H1 (cell line): Measurements from ENCODE around the gene SLC24A1. TPM values are rescaled to one million over a fixed set of nuclear protein-coding genes. Genes with fewer than 3 reads are reported as not detected.

Source experiments
- CTCF ChIA-PET: fragments of 300-600 bp; sonication (Branson Sonifier 250); formaldehyde crosslinking; loops from one replicate; lab custom pipeline; 2021; ENCODE audit not compliant: partially characterized antibody; lab: Charles Lee
- POLR2A ChIA-PET: fragments of 300-600 bp; sonication (Branson Sonifier 250); formaldehyde crosslinking; loops from one replicate; lab custom pipeline; 2021; ENCODE audit warnings: inconsistent platforms; ENCODE audit not compliant: partially characterized antibody; lab: Charles Lee
- DNase-seq, 2 experiments: peaks; one replicate each; pipeline versions ENCODE4 v3.0.0 to v3.0.0-alpha.2; 2010 to 2022; ENCODE audit warnings: low spot score in 2 of 2, low read depth in 1 of 2, mixed read lengths in 1 of 2
- FAIRE-seq: peaks from 2 replicates; lab custom pipeline; 2011; peaks lifted over from hg19 to GRCh38; lab: Jason Lieb, UNC
- H2AFZ ChIP-seq: 2 replicates; pipeline ENCODE4 v1.8.1; 2012; ENCODE audit warnings: low read length, inconsistent platforms
- H2AK5ac ChIP-seq: 2 replicates; pipeline ENCODE4 v1.6.1; 2013; ENCODE audit warnings: low read depth, low read length
- H2BK120ac ChIP-seq: replicated peaks from 2 replicates; pipeline ENCODE3; 2013; ENCODE audit warnings: low read depth, low read length, inconsistent platforms
- H2BK12ac ChIP-seq: 2 replicates; pipeline ENCODE4 v1.6.1; 2013; ENCODE audit warnings: low read depth, low read length
- H2BK15ac ChIP-seq: 2 replicates; pipeline ENCODE4 v1.6.1; 2013; ENCODE audit warnings: low read length
- H2BK20ac ChIP-seq: 2 replicates; pipeline ENCODE4 v1.6.1; 2013; ENCODE audit warnings: low read length
- H2BK5ac ChIP-seq: 2 replicates; pipeline ENCODE4 v1.6.1; 2013; ENCODE audit warnings: low read depth, low read length
- H3K14ac ChIP-seq: 2 replicates; pipeline ENCODE4 v1.6.1; 2013; ENCODE audit warnings: inconsistent platforms; ENCODE audit not compliant: insufficient read length
- H3K18ac ChIP-seq: 2 replicates; pipeline ENCODE4 v1.6.1; 2013; ENCODE audit warnings: low read length; ENCODE audit errors: extremely low read depth
- H3K23ac ChIP-seq: 2 replicates; pipeline ENCODE4 v1.6.1; 2013; ENCODE audit warnings: inconsistent platforms; ENCODE audit not compliant: insufficient read length
- H3K23me2 ChIP-seq: 2 replicates; pipeline ENCODE4 v1.6.1; 2013; ENCODE audit warnings: low read depth, low read length
- H3K27ac ChIP-seq: 2 replicates; pipeline ENCODE4 v1.6.1; 2011; ENCODE audit warnings: low read depth, low read length, inconsistent platforms
- H3K27me3 ChIP-seq, 4 experiments: replicated peaks in 1 of 4; 1 replicate in 1 of 4; 2 replicates in 3 of 4; pipeline versions ENCODE4 v1.6.1 to v1.8.1; 2011 to 2013; ENCODE audit warnings: low read length in 3 of 4, mild to moderate bottlenecking in 3 of 4, inconsistent platforms in 2 of 4, mixed read lengths in 2 of 4, moderate library complexity in 1 of 4; ENCODE audit not compliant: control insufficient read depth in 3 of 4, insufficient read depth in 3 of 4; ENCODE audit errors: extremely low read depth in 1 of 4
- H3K36me3 ChIP-seq, 4 experiments: 2 replicates each; pipeline versions ENCODE4 v1.6.1 to v1.8.1; 2011 to 2013; ENCODE audit warnings: mild to moderate bottlenecking in 4 of 4, low read length in 3 of 4, moderate library complexity in 2 of 4, control low read depth in 1 of 4, inconsistent platforms in 1 of 4; ENCODE audit not compliant: insufficient read depth in 4 of 4, control insufficient read depth in 2 of 4
- H3K4ac ChIP-seq: replicated peaks from 2 replicates; pipeline ENCODE3; 2013; ENCODE audit warnings: low read length, low read depth, mixed read lengths, inconsistent platforms; ENCODE audit not compliant: insufficient read length
- H3K4me1 ChIP-seq, 4 experiments: replicated peaks in 1 of 4; 1 replicate in 1 of 4; 2 replicates in 3 of 4; pipeline versions ENCODE4 v1.6.1 to v1.8.1; 2011 to 2013; ENCODE audit warnings: low read length in 3 of 4, inconsistent platforms in 2 of 4, mixed read lengths in 1 of 4; ENCODE audit not compliant: insufficient read depth in 4 of 4, control insufficient read depth in 3 of 4
- H3K4me2 ChIP-seq, 2 experiments: 2 replicates each; pipeline versions ENCODE4 v1.6.1 to v1.8.1; 2011 to 2013; ENCODE audit warnings: low read depth in 2 of 2, low read length in 2 of 2, control low read depth in 1 of 2, inconsistent platforms in 1 of 2, mild to moderate bottlenecking in 1 of 2; ENCODE audit not compliant: insufficient read depth in 1 of 2
- H3K4me3 ChIP-seq, 4 experiments: fragments of 200-600, 300-600 bp in 1 of 4; sonication (generic), shearing (Covaris generic), sonication (Bioruptor Twin) in 1 of 4; 2 replicates each; pipeline versions ENCODE4 v1.5.1 to v1.8.1; 2011 to 2016; ENCODE audit warnings: low read length in 4 of 4, low read depth in 3 of 4, control low read depth in 2 of 4, inconsistent platforms in 2 of 4, mild to moderate bottlenecking in 2 of 4, mixed read lengths in 1 of 4, moderate library complexity in 1 of 4; ENCODE audit not compliant: insufficient read depth in 2 of 4; ENCODE audit errors: extremely low read depth in 1 of 4
- H3K56ac ChIP-seq: replicated peaks from 2 replicates; pipeline ENCODE3; 2013; ENCODE audit warnings: low read depth, mild to moderate bottlenecking, mixed read lengths, low read length, inconsistent platforms; ENCODE audit not compliant: insufficient read length
- H3K79me1 ChIP-seq: 2 replicates; pipeline ENCODE4 v1.6.1; 2013; ENCODE audit warnings: low read depth, low read length, control low read depth
- H3K79me2 ChIP-seq, 2 experiments: 2 replicates each; pipeline versions ENCODE4 v1.6.1 to v1.8.1; 2012 to 2013; ENCODE audit warnings: low read length in 2 of 2, mild to moderate bottlenecking in 2 of 2, inconsistent platforms in 1 of 2; ENCODE audit not compliant: insufficient read depth in 2 of 2, control insufficient read depth in 1 of 2
- H3K9ac ChIP-seq, 4 experiments: replicated peaks in 1 of 4; 1 replicate in 1 of 4; 2 replicates in 3 of 4; pipeline versions ENCODE4 v1.6.1 to v1.8.1; 2011 to 2013; ENCODE audit warnings: low read depth in 3 of 4, low read length in 3 of 4, control low read depth in 2 of 4, mild to moderate bottlenecking in 2 of 4, moderate library complexity in 2 of 4, inconsistent platforms in 1 of 4; ENCODE audit errors: extremely low read depth in 1 of 4
- H3K9me3 ChIP-seq, 2 experiments: 2 replicates each; pipeline versions ENCODE4 v1.6.1 to v1.8.1; 2012 to 2013; ENCODE audit warnings: mild to moderate bottlenecking in 2 of 2, moderate library complexity in 2 of 2, control low read depth in 1 of 2, inconsistent platforms in 1 of 2, low read depth in 1 of 2, low read length in 1 of 2, mixed read lengths in 1 of 2; ENCODE audit not compliant: insufficient read depth in 2 of 2
- H4K20me1 ChIP-seq, 2 experiments: replicated peaks in 1 of 2; 2 replicates each; pipeline versions ENCODE3 to v1.8.1; 2011 to 2013; ENCODE audit warnings: inconsistent platforms in 2 of 2, low read length in 2 of 2, mild to moderate bottlenecking in 1 of 2; ENCODE audit not compliant: insufficient read depth in 2 of 2, control insufficient read depth in 1 of 2
- H4K5ac ChIP-seq: 2 replicates; pipeline ENCODE4 v1.6.1; 2013; ENCODE audit warnings: low read length, low read depth, mixed read lengths, inconsistent platforms; ENCODE audit not compliant: insufficient read length
- H4K8ac ChIP-seq: 2 replicates; pipeline ENCODE4 v1.8.0; 2013; ENCODE audit warnings: mild to moderate bottlenecking, moderate library complexity, low read length, inconsistent platforms; ENCODE audit not compliant: insufficient read depth; ENCODE audit errors: extremely low read depth
- H4K91ac ChIP-seq: replicated peaks from 2 replicates; pipeline ENCODE3; 2013; ENCODE audit warnings: low read length, mixed read lengths, inconsistent platforms; ENCODE audit not compliant: insufficient read length
- ASH2L ChIP-seq: fragments of 200-600, 300-600 bp; sonication (generic); IDR thresholded peaks from one replicate; pipeline ENCODE4 v1.7.1; 2017; ENCODE audit warnings: low read length
- BACH1 ChIP-seq: IDR thresholded peaks from 2 replicates; pipeline ENCODE4 v1.6.1; 2012; ENCODE audit warnings: low read length, improper control_type of control experiment
- BCL11A ChIP-seq, 2 experiments: IDR thresholded peaks; one replicate each; pipeline ENCODE4 v1.6.1; 2011; ENCODE audit warnings: low read depth in 2 of 2, low read length in 2 of 2, mild to moderate bottlenecking in 2 of 2
- CHD1 ChIP-seq: IDR thresholded peaks from 2 replicates; pipeline ENCODE4 v1.6.1; 2012; ENCODE audit warnings: low read depth, low read length, improper control_type of control experiment
- CREB1 ChIP-seq: IDR thresholded peaks from 2 replicates; pipeline ENCODE4 v1.6.1; 2012; ENCODE audit warnings: inconsistent platforms
- EP300 ChIP-seq, 2 experiments: IDR thresholded peaks; 1 replicate in 1 of 2; 2 replicates in 1 of 2; pipeline ENCODE4 v1.6.1; 2011 to 2012; ENCODE audit warnings: low read depth in 2 of 2, low read length in 2 of 2, mild to moderate bottlenecking in 2 of 2, borderline replicate concordance in 1 of 2, inconsistent platforms in 1 of 2, moderate library complexity in 1 of 2
- HDAC2 ChIP-seq, 2 experiments: fragments of 300-600 bp in 1 of 2; sonication (generic) in 1 of 2; IDR thresholded peaks; 2 replicates each; pipeline ENCODE4 v1.6.1; 2011 to 2012; ENCODE audit warnings: low read depth in 2 of 2, low read length in 2 of 2, mild to moderate bottlenecking in 2 of 2, moderate library complexity in 2 of 2, borderline replicate concordance in 1 of 2, inconsistent platforms in 1 of 2
- HDAC6 ChIP-seq: IDR thresholded peaks from one replicate; pipeline ENCODE4 v1.7.1; 2012; ENCODE audit warnings: low read depth, mild to moderate bottlenecking, inconsistent platforms, low read length, moderate library complexity
- KDM1A ChIP-seq: fragments of 200-600, 300-600 bp; sonication (generic); IDR thresholded peaks from 2 replicates; pipeline ENCODE4 v1.7.1; 2016; ENCODE audit warnings: mild to moderate bottlenecking, low read length, borderline replicate concordance
- KDM5A ChIP-seq: fragments of 200-600 bp; IDR thresholded peaks from 2 replicates; pipeline ENCODE4 v1.7.1; 2012; ENCODE audit warnings: mild to moderate bottlenecking, low read length, inconsistent platforms, mixed read lengths
- POLR2A ChIP-seq, 2 experiments: IDR thresholded peaks; 1 replicate in 1 of 2; 2 replicates in 1 of 2; pipeline ENCODE4 v1.6.1; 2011; ENCODE audit warnings: low read depth in 2 of 2, low read length in 2 of 2, mild to moderate bottlenecking in 2 of 2; ENCODE audit errors: control extremely low read depth in 1 of 2
- RFX5 ChIP-seq: IDR thresholded peaks from 2 replicates; pipeline ENCODE4 v1.6.1; 2011; ENCODE audit warnings: low read depth, low read length, improper control_type of control experiment, borderline replicate concordance
- SP4 ChIP-seq: IDR thresholded peaks from 2 replicates; pipeline ENCODE4 v1.6.1; 2012; ENCODE audit warnings: low read length, inconsistent platforms
- TAF1 ChIP-seq: IDR thresholded peaks from 2 replicates; pipeline ENCODE4 v1.6.1; 2011; ENCODE audit warnings: mild to moderate bottlenecking, low read depth, low read length
- TBP ChIP-seq: IDR thresholded peaks from 2 replicates; pipeline ENCODE4 v1.6.1; 2011; ENCODE audit warnings: low read depth, low read length, improper control_type of control experiment
- TCF12 ChIP-seq: IDR thresholded peaks from 2 replicates; pipeline ENCODE4 v1.6.1; 2011; ENCODE audit warnings: low read depth, mild to moderate bottlenecking, low read length
- TEAD4 ChIP-seq: IDR thresholded peaks from 2 replicates; pipeline ENCODE4 v1.6.1; 2012; ENCODE audit warnings: low read depth, low read length, inconsistent platforms, mixed read lengths
- WGBS, 2 experiments: shearing (Covaris generic) in 1 of 2; methylation state at CpG; one replicate each; pipeline versions ENCODE4 v1.1.6 to v1.1.7; 2013 to 2015; ENCODE audit warnings: low lambda C conversion rate in 2 of 2, mixed read lengths in 2 of 2, inconsistent platforms in 1 of 2, low coverage in 1 of 2, missing lambda C conversion rate in 1 of 2; ENCODE audit not compliant: insufficient replicate concordance in 2 of 2, insufficient coverage in 1 of 2, insufficient read length in 1 of 2; ENCODE audit errors: extremely low coverage in 1 of 2, missing lambda C conversion rate in 1 of 2; 5-methylcytosine and 5-hydroxymethylcytosine counted together
- polyA plus RNA-seq, 7 experiments: library from polyadenylated mRNA; depleted of rRNA in 3 of 7; stranded (reverse) in 5 of 7; unstranded in 2 of 7; fragments of >200 nt in 5 of 7; fragments of 200-250 nt in 2 of 7; gene quantifications; 1 replicate in 5 of 7; 2 replicates in 1 of 7; 4 replicates in 1 of 7; pipeline versions ENCODE4 v1.2.1 to v1.2.3, GENCODE V29; 2011 to 2013; ENCODE audit warnings: missing spikeins in 2 of 7, mixed read lengths in 2 of 7
- total RNA-seq: library from RNA; stranded (reverse); fragmentation: NEBNext Ultra II Directional; extraction: Animal tissue kit (Norgen Biotek cat#: 25700); gene quantifications from 2 replicates; pipeline ENCODE4 v1.2.1, GENCODE V29; 2021

Gene SLC24A1
- total and polyA plus RNA-seq, 2 of the 8 experiments (the other 6 are each of a cell fraction or from before 2014, with no cell fraction given) = 4.9 to 6.6 TPM

GRCh38 chr15:65675551-65675950, 53.8 kb downstream of the SLC24A1 start:
- H3K4me3 ChIP-seq = no peak overlapping the region
- H3K4me2 ChIP-seq = no peak overlapping the region
- H3K9ac ChIP-seq = no peak overlapping the region
- no peaks in the 10 kb centered on the region for H3K79me2 ChIP-seq
- H3K23me2 ChIP-seq = no peaks in the 10 kb centered on the region
- H2AFZ ChIP-seq = no peak overlapping the region
- no peak overlapping the region for H3K4ac ChIP-seq
- no peak overlapping the region for H2BK15ac ChIP-seq
- no peak overlapping the region for H3K14ac ChIP-seq
- H3K27me3 ChIP-seq = no peaks in the 10 kb centered on the region
- FAIRE-seq (no peak), DNase-seq (no peak)
- H2AK5ac ChIP-seq = no peak overlapping the region
- H2BK12ac ChIP-seq = no peak overlapping the region
- no peak overlapping the region for H3K27ac ChIP-seq
- H3K79me1 ChIP-seq = no peaks in the 10 kb centered on the region
- WGBS, 2 experiments = 69% methylated on average over 1 of the region's 1 CpG; no CpG with 5 or more reads in 1 of the 2 experiments
- no peak overlapping the region for H2BK120ac ChIP-seq
- H4K5ac ChIP-seq = no peak overlapping the region
- no peaks in the 10 kb centered on the region for H3K4me1 ChIP-seq
- H4K8ac ChIP-seq = no peak overlapping the region
- no peak overlapping the region for H2BK5ac ChIP-seq
- H3K9me3 ChIP-seq = no peaks in the 10 kb centered on the region
- POLR2A ChIA-PET = no interaction called here
- H3K23ac ChIP-seq = no peak overlapping the region
- H4K20me1 ChIP-seq = no peaks in the 10 kb centered on the region
- H2BK20ac ChIP-seq = no peak overlapping the region
- no peaks in the 10 kb centered on the region for H3K36me3 ChIP-seq
- CTCF ChIA-PET = interaction anchor here (1.0 to 1.1 kb wide), 2 partner anchors 12 to 38 kb away, joined by 3 read pairs; no protein-coding TSS in a partner anchor
- H4K91ac ChIP-seq = no peak overlapping the region
- no peak overlapping the region for H3K18ac ChIP-seq
- H3K56ac ChIP-seq = no peak overlapping the region
- TF ChIP-seq ASH2L (no peak), TEAD4 (no peak), SP4 (no peak), TBP (no peak), BCL11A (IDR thresholded peaks at IDR 0.05; ENCODE audit: low read depth in 2 of 2, low read length in 2 of 2) (no peak), BACH1 (no peak), CHD1 (no peak), CREB1 (no peak), HDAC2 (IDR thresholded peaks at IDR 0.05; ENCODE audit: borderline replicate concordance in 1 of 2, low read depth in 2 of 2, low read length in 2 of 2) (no peak), TCF12 (no peak), POLR2A (IDR thresholded peaks at IDR 0.05; ENCODE audit: control extremely low read depth in 1 of 2, low read depth in 2 of 2, low read length in 2 of 2) (no peak), KDM5A (no peak), TAF1 (no peak), KDM1A (no peak), RFX5 (no peak), HDAC6 (no peak), EP300 (IDR thresholded peaks at IDR 0.05; ENCODE audit: borderline replicate concordance in 1 of 2, low read depth in 2 of 2, low read length in 2 of 2) (no peak)
